Endothelial cell (in vitro differentiated cells): ENCODE measurements around the gene RANBP17. TPM values are rescaled to one million over a fixed set of nuclear protein-coding genes. Genes with fewer than 3 reads are reported as not detected.

Experiments used
- DNase-seq: peaks from one replicate; pipeline ENCODE4 v3.0.0; 2021; ENCODE audit warnings: low spot score
- H3K27ac Mint-ChIP-seq: one replicate; pipeline ENCODE4 v1.8.0; 2021; ENCODE audit warnings: mixed read lengths, inconsistent platforms; ENCODE audit not compliant: unreplicated experiment
- H3K27me3 Mint-ChIP-seq: one replicate; pipeline ENCODE4 v1.8.0; 2021; ENCODE audit warnings: mild to moderate bottlenecking, moderate library complexity, mixed read lengths, inconsistent platforms; ENCODE audit not compliant: unreplicated experiment
- H3K36me3 Mint-ChIP-seq: one replicate; pipeline ENCODE4 v1.8.0; 2021; ENCODE audit warnings: mild to moderate bottlenecking, low read depth, mixed read lengths, inconsistent platforms; ENCODE audit not compliant: unreplicated experiment
- H3K4me1 Mint-ChIP-seq: one replicate; pipeline ENCODE4 v1.8.0; 2021; ENCODE audit warnings: mild to moderate bottlenecking, mixed read lengths, inconsistent platforms; ENCODE audit not compliant: unreplicated experiment
- H3K4me3 Mint-ChIP-seq: one replicate; pipeline ENCODE4 v1.8.0; 2021; ENCODE audit warnings: mild to moderate bottlenecking, mixed read lengths, inconsistent platforms; ENCODE audit not compliant: unreplicated experiment
- H3K9me3 Mint-ChIP-seq: one replicate; pipeline ENCODE4 v1.8.0; 2021; ENCODE audit warnings: mixed read lengths, inconsistent platforms; ENCODE audit not compliant: unreplicated experiment
- CTCF ChIP-seq: fragments of 200-600 bp; sonication (generic); IDR thresholded peaks from one replicate; pipeline ENCODE4 v1.5.0; 2021; ENCODE audit warnings: antibody characterized with exemption; ENCODE audit not compliant: unreplicated experiment
- total RNA-seq: library from RNA; stranded (reverse); fragmentation: NEBNext Ultra II Directional; extraction: Animal tissue kit (Norgen Biotek cat#: 25700); gene quantifications from one replicate; pipeline ENCODE4 v1.2.1, GENCODE V29; 2021; ENCODE audit not compliant: unreplicated experiment

RANBP17 gene
- total RNA-seq, 1 donor from 2014 or later, result 22.7 TPM

- no peaks in the 10 kb centered on the region for H3K27me3 Mint-ChIP-seq
- H3K4me1 Mint-ChIP-seq, result no peaks in the 10 kb centered on the region
- TF ChIP-seq CTCF, result no peak
- H3K9me3 Mint-ChIP-seq, result no peaks in the 10 kb centered on the region
- H3K27ac Mint-ChIP-seq, result no peak overlapping the region
- H3K4me3 Mint-ChIP-seq, result no peak overlapping the region
- H3K36me3 Mint-ChIP-seq, result no peaks in the 10 kb centered on the region
- no peak for DNase-seq
Measured at GRCh38 chr5:171264843-171265242, 403.0 kb downstream of the RANBP17 start.

DNA sequence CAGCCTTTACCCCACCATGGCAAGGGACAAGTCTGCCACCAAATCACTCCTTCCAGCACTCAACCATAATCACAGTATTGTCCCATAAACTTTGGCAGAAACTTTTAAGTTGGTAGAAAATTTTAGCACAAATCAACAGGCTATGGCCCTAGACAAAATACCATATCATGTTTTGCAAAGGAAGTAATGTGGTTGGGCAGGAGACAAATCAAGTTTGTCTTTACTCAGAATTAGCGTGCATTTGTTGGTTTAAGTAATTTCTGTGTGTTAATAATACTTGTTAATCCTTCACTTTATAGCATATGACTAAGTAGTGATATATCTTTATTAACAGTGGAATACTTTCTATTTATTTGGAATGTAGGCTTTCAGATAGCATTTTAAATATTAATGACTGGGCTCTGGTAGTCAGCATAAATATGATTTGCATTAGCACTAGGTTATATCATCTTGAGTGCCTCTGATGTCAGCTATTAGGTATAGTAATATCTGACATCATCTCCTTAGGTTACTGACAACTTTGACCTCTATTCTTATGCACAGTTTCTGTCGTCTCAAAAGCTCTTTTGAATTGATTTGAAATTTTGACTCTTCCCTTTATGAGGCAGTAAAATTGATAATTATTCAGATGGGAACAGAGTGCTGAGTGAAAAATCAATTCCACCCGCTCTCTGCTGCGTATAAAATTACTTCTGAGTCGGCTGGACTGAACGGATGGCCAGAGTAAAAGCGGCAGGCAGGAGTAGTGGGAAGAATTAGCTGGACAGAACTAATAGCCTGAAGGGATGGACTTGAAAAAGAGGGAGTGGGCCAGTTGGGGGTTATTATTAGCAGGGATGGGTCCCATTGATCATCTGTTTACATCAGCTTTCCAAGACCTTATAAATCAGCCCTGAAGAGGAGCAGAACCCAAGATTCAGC, 407.1 kb downstream of the RANBP17 start:
- Mint-ChIP-seq H3K4me3 (no peak overlapping the region), H3K27ac (no peak overlapping the region), H3K27me3 (no peaks in the 10 kb centered on the region), H3K36me3 (no peaks in the 10 kb centered on the region), H3K9me3 (no peaks in the 10 kb centered on the region), H3K4me1 (no peaks in the 10 kb centered on the region)
- DNase-seq, result no peak
- no peak for TF ChIP-seq CTCF

DNA sequence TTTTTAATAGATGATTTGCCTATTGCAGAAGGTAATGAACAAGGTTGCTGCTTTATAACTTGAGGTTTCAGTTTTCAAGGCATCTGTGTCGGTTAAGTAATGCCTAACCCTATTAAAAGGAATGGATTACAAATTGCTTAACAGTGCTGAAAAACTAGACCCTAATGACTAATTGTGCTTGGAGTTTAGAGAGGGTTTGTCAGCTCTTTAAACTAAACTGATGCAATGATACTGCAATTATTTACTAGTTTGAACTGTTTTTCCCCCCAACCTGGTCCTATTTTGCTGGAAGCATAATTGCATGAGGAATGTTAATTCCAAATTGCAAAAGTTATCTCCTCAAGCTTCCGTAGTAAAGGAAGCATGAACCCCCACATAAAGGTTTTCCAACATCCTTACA, 407.9 kb downstream of the RANBP17 start:
- Mint-ChIP-seq H3K4me1 (no peaks in the 10 kb centered on the region), H3K27ac (no peak overlapping the region), H3K36me3 (no peaks in the 10 kb centered on the region), H3K4me3 (no peak overlapping the region), H3K9me3 (no peaks in the 10 kb centered on the region), H3K27me3 (no peaks in the 10 kb centered on the region)
- DNase-seq, result no peak
- no peak for TF ChIP-seq CTCF

DNA sequence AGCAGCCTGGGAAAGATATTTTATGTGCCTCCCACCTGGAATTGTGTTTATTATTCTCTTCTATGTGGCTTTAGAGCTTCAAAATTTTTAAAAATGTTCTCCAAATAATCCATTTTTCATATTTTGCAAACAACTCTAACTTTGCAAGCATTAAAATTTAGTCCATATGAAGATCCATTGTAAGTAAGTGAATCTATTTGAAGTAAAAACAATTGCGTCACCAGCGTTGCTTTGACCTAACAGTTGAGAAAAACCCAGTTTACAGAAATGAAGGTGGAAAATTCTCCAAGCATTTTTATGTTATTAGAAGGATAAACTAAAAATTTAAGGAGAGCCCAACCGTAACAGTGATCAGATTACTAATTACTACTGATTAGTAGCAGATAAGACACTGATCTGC, 408.3 kb downstream of the RANBP17 start:
- Mint-ChIP-seq H3K4me3 (no peak overlapping the region), H3K36me3 (no peaks in the 10 kb centered on the region), H3K27me3 (no peaks in the 10 kb centered on the region), H3K4me1 (no peaks in the 10 kb centered on the region), H3K27ac (no peak overlapping the region), H3K9me3 (no peaks in the 10 kb centered on the region)
- no peak for TF ChIP-seq CTCF
- DNase-seq, result no peak

- TF ChIP-seq CTCF, result no peak
- H3K4me1 Mint-ChIP-seq, result no peaks in the 10 kb centered on the region
- no peak overlapping the region for H3K27ac Mint-ChIP-seq
- no peaks in the 10 kb centered on the region for H3K9me3 Mint-ChIP-seq
- no peak overlapping the region for H3K4me3 Mint-ChIP-seq
- no peak for DNase-seq
- H3K27me3 Mint-ChIP-seq, result no peaks in the 10 kb centered on the region
- H3K36me3 Mint-ChIP-seq, result no peaks in the 10 kb centered on the region
Measured at GRCh38 chr5:171271798-171272197, 410.0 kb downstream of the RANBP17 start.
